ENCODE data around the gene TENT5C. TPM values are rescaled to one million over a fixed set of nuclear protein-coding genes. Genes with fewer than 3 reads are reported as not detected.

TENT5C gene
- total and polyA plus RNA-seq, 9 of the 15 experiments (the other 6 are each of a cell fraction or from before 2014, with no cell fraction given): 1.8 to 7.7 (median 4.0) TPM

DNA sequence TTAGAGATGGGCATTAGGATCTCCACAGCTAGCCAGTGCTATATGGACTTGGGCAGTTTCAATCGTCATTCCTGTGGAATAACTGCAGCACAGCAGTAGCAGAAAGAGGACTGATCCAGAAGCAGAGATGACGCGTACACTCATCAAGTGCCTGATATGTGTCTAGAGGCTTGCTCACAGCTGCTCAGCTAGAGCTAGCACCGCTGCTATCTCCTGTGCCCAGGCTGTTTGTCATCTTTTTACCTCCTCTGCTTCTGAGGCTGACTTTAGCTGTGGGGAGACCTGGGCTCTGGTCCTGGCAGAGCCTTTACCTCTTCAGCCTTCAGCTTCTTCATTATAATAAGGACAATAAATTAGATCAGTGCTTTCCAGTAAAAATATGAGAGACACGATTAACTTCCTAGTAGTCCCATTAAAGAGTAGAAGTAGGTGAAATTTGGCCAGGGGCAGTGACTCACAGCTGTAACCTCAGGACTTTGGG is 5.3 kb downstream of the TENT5C start (continued):
- peak; percentile 94 for TF ChIP-seq CBFA2T2 (conservative IDR thresholded peaks at IDR 0.05)
- no peak for TF ChIP-seq IRF2 (CRISPR knock-in tag; IDR thresholded peaks at IDR 0.05)
- TF ChIP-seq HDAC2 (IDR thresholded peaks at IDR 0.05): peak; percentile 31; the same call in 1 of the 2 replicates
- peak; percentile 70 for TF ChIP-seq SOX6 (IDR thresholded peaks at IDR 0.05)
- TF ChIP-seq, protein P1, sequence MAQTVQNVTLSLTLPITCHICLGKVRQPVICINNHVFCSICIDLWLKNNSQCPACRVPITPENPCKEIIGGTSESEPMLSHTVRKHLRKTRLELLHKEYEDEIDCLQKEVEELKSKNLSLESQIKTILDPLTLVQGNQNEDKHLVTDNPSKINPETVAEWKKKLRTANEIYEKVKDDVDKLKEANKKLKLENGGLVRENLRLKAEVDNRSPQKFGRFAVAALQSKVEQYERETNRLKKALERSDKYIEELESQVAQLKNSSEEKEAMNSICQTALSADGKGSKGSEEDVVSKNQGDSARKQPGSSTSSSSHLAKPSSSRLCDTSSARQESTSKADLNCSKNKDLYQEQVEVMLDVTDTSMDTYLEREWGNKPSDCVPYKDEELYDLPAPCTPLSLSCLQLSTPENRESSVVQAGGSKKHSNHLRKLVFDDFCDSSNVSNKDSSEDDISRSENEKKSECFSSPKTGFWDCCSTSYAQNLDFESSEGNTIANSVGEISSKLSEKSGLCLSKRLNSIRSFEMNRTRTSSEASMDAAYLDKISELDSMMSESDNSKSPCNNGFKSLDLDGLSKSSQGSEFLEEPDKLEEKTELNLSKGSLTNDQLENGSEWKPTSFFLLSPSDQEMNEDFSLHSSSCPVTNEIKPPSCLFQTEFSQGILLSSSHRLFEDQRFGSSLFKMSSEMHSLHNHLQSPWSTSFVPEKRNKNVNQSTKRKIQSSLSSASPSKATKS (CRISPR knock-in tag; IDR thresholded peaks at IDR 0.05): no peak
- peak; percentile 86; the same call in 1 of the 2 replicates for TF ChIP-seq POLR2AphosphoS5 (IDR thresholded peaks at IDR 0.05; ENCODE audit: control insufficient read depth, insufficient read depth, low read depth, low read length)
- TF ChIP-seq ELF1 (tag; IDR thresholded peaks at IDR 0.05): no peak
- TF ChIP-seq ZNF668 (CRISPR knock-in tag; IDR thresholded peaks at IDR 0.05): 0 out of 2 replicates have a peak, but pooled peaks have one; percentile 5
- peak; percentile 83 for TF ChIP-seq CREB1 (IDR thresholded peaks at IDR 0.05)
- TF ChIP-seq CREB1 (CRISPR knock-in tag; IDR thresholded peaks at IDR 0.05): peak; percentile 70; the same call in 1 of the 2 replicates
- TF ChIP-seq FOXK1 (CRISPR knock-in tag; IDR thresholded peaks at IDR 0.05; ENCODE audit: borderline replicate concordance): no peak
- TF ChIP-seq SMAD4 (CRISPR knock-in tag; conservative IDR thresholded peaks at IDR 0.05): peak; percentile 49; the same call in 1 of the 2 replicates
- TF ChIP-seq, protein P2, sequence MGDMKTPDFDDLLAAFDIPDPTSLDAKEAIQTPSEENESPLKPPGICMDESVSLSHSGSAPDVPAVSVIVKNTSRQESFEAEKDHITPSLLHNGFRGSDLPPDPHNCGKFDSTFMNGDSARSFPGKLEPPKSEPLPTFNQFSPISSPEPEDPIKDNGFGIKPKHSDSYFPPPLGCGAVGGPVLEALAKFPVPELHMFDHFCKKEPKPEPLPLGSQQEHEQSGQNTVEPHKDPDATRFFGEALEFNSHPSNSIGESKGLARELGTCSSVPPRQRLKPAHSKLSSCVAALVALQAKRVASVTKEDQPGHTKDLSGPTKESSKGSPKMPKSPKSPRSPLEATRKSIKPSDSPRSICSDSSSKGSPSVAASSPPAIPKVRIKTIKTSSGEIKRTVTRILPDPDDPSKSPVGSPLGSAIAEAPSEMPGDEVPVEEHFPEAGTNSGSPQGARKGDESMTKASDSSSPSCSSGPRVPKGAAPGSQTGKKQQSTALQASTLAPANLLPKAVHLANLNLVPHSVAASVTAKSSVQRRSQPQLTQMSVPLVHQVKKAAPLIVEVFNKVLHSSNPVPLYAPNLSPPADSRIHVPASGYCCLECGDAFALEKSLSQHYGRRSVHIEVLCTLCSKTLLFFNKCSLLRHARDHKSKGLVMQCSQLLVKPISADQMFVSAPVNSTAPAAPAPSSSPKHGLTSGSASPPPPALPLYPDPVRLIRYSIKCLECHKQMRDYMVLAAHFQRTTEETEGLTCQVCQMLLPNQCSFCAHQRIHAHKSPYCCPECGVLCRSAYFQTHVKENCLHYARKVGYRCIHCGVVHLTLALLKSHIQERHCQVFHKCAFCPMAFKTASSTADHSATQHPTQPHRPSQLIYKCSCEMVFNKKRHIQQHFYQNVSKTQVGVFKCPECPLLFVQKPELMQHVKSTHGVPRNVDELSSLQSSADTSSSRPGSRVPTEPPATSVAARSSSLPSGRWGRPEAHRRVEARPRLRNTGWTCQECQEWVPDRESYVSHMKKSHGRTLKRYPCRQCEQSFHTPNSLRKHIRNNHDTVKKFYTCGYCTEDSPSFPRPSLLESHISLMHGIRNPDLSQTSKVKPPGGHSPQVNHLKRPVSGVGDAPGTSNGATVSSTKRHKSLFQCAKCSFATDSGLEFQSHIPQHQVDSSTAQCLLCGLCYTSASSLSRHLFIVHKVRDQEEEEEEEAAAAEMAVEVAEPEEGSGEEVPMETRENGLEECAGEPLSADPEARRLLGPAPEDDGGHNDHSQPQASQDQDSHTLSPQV (IDR thresholded peaks at IDR 0.05): peak; percentile 63
- peak; percentile 65 to 100; a peak in 3 of 4 replicates for TF ChIP-seq ARNT (IDR thresholded peaks at IDR 0.05)
- no peak for TF ChIP-seq ZNF217 (CRISPR knock-in tag; IDR thresholded peaks at IDR 0.05)
- peak; percentile 88 for TF ChIP-seq NCOR1 (IDR thresholded peaks at IDR 0.05)
- TF ChIP-seq, protein P3, sequence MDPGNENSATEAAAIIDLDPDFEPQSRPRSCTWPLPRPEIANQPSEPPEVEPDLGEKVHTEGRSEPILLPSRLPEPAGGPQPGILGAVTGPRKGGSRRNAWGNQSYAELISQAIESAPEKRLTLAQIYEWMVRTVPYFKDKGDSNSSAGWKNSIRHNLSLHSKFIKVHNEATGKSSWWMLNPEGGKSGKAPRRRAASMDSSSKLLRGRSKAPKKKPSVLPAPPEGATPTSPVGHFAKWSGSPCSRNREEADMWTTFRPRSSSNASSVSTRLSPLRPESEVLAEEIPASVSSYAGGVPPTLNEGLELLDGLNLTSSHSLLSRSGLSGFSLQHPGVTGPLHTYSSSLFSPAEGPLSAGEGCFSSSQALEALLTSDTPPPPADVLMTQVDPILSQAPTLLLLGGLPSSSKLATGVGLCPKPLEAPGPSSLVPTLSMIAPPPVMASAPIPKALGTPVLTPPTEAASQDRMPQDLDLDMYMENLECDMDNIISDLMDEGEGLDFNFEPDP (CRISPR knock-in tag; IDR thresholded peaks at IDR 0.05): no peak
- no peak for TF ChIP-seq WHSC1 (IDR thresholded peaks at IDR 0.05; ENCODE audit: low read length)
- TF ChIP-seq ZNF766 (CRISPR knock-in tag; conservative IDR thresholded peaks at IDR 0.05): peak; percentile 63; the same call in 1 of the 2 replicates
- peak; percentile 33; the same call in 1 of the 2 replicates for TF ChIP-seq RNF2 (IDR thresholded peaks at IDR 0.05)
- 0 out of 2 replicates have a peak, but pooled peaks have one; percentile 20 for TF ChIP-seq SP1 (CRISPR knock-in tag; IDR thresholded peaks at IDR 0.05)
- TF ChIP-seq TAL1 (IDR thresholded peaks at IDR 0.05): peak; percentile 83
- no peak for TF ChIP-seq SRSF7 (optimal IDR thresholded peaks at IDR 0.05; ENCODE audit: low read depth, low read length)
- peak in 1 of 2 experiments; percentile 24; a peak in 1 of 4 replicates for TF ChIP-seq RAD21 (CRISPR knock-in tag; conservative IDR thresholded peaks at IDR 0.05 in 1 of 2, IDR thresholded peaks at IDR 0.05 in 1 of 2)

Measured in K562 (cell line).